ENCODE results near the gene PLIN5.

DNA sequence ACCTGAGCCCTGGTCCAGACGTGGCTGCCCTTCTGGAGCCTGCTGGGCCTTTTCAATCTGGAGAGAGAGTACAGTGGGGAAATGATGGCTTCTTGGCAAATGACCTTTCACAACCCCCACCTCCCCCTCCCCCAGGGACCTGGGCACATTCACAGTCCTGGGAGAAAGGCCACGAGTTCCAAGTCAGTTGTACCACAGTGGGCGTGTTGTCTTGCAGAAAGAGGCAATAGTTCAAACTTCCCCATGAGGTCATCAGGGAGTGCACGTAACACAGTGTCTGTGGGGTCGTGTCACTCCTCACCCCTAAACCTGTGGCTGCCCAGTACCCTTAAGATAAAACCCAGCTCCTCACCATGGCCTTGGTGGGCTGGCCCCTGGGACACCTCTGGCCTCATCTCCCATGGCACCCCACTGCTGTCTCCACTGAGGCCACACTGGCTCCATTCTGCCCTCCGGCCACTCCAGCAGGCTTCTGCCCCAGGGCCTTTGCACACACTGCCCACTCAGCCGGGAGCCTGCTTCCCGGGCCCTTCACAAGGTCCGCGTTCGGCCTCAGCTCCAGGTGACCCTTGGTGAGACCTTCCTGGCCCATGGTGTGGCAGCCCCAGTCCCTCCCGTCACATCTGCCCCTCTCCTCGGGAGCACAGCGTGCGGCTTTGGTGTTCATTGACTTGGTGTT lies 30.0 kb downstream of the PLIN5 start:
- TF ChIP-seq, protein P1, sequence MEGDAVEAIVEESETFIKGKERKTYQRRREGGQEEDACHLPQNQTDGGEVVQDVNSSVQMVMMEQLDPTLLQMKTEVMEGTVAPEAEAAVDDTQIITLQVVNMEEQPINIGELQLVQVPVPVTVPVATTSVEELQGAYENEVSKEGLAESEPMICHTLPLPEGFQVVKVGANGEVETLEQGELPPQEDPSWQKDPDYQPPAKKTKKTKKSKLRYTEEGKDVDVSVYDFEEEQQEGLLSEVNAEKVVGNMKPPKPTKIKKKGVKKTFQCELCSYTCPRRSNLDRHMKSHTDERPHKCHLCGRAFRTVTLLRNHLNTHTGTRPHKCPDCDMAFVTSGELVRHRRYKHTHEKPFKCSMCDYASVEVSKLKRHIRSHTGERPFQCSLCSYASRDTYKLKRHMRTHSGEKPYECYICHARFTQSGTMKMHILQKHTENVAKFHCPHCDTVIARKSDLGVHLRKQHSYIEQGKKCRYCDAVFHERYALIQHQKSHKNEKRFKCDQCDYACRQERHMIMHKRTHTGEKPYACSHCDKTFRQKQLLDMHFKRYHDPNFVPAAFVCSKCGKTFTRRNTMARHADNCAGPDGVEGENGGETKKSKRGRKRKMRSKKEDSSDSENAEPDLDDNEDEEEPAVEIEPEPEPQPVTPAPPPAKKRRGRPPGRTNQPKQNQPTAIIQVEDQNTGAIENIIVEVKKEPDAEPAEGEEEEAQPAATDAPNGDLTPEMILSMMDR (IDR thresholded peaks at IDR 0.05; ENCODE audit: poor library complexity): no peak
- no peak for TF ChIP-seq EZH2 (IDR thresholded peaks at IDR 0.05; ENCODE audit: borderline replicate concordance)
- TF ChIP-seq EZH2phosphoT487 (IDR thresholded peaks at IDR 0.05; ENCODE audit: low read depth, severe bottlenecking, unreplicated experiment): no peak
